Measurements from ENCODE around the gene COL17A1.
A peak's percentile ranks its signal among the peaks of the same experiment; 100 is the strongest.

Gene COL17A1

GRCh38 chr10:103983367-103983911, 102.2 kb downstream of the COL17A1 start:
- TF ChIP-seq, protein P1, sequence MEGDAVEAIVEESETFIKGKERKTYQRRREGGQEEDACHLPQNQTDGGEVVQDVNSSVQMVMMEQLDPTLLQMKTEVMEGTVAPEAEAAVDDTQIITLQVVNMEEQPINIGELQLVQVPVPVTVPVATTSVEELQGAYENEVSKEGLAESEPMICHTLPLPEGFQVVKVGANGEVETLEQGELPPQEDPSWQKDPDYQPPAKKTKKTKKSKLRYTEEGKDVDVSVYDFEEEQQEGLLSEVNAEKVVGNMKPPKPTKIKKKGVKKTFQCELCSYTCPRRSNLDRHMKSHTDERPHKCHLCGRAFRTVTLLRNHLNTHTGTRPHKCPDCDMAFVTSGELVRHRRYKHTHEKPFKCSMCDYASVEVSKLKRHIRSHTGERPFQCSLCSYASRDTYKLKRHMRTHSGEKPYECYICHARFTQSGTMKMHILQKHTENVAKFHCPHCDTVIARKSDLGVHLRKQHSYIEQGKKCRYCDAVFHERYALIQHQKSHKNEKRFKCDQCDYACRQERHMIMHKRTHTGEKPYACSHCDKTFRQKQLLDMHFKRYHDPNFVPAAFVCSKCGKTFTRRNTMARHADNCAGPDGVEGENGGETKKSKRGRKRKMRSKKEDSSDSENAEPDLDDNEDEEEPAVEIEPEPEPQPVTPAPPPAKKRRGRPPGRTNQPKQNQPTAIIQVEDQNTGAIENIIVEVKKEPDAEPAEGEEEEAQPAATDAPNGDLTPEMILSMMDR (conservative IDR thresholded peaks at IDR 0.05; ENCODE audit: low read depth, low read length), result no peak
- DNase-seq (ENCODE audit: low read depth), result no peak
- H3K4me3 ChIP-seq (ENCODE audit: low read length), result no peak overlapping the region

DNA sequence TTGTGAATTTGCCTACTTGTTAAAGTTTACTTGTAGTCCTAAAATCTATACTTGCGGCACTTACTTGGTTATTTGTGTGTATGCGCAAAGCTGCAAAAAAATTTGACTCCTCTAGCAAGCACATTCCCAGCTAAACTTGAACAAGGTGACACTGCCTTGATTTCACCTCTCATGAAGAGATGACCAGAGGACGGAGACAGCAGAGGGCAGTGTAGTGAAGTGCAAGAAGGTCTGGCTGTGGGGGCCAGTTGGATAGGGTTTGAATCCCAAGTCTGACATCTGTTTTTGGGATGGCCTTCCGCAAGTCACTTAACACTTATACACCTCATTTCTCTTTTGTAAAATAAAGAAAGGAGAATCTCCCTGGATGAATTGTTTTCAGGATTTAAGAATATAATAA, 103.0 kb downstream of the COL17A1 start:
- no peak overlapping the region for H3K4me3 ChIP-seq (ENCODE audit: low read length)
- TF ChIP-seq, protein P1 (conservative IDR thresholded peaks at IDR 0.05; ENCODE audit: low read depth, low read length), result peak; percentile 25
- no peak for DNase-seq (ENCODE audit: low read depth)

Measured in retinal pigment epithelial cell (primary cell).